KG1 (cell line): ENCODE results near the gene FMNL3.
"Not testable (repeated sequence)": the region's sequence is repeated elsewhere in the genome, so short reads cannot be mapped to it uniquely, and the experiment has no call there.

ENCODE experiments used
- DNase-seq: peaks from one replicate; lab custom pipeline; 2025; lab: John Stamatoyannopoulos, UW

FMNL3 gene

DNA sequence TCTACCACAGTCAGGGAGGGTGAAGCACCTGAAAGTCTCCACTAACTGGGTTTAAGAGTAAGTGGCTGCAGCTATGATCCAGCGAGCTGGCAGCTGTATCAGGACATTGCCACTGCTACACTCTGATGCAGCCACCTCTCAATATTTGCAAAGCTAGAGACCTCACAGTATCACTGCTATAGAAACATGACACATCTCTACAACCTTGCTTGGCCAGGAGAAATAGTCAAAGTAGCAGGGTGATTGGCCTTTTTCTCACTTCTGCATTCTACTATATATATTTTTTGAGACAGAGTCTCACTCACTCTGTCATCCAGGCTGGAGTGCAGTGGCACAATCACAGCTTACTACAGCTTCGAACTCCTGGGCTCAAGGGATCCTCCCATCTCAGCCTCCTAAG lies 9.3 kb upstream of the FMNL3 start:
- no peak for DNase-seq

DNA sequence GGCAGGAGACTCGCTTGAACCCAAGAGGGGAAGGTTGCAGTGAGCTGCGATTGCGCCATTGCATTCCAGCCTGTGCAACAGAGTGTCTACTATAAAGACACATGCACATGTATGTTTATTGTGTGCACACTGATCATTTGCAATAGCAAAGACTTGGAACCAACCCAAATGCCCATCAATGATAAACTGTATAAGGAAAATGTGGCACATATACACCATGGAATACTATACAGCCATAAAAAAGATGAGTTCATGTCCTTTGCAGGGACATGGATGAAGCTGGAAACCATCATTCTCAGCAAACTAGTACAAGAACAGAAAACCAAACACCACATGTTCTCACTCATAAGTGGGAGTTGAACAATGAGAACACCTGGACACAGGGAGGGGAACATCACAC lies 6.7 kb upstream of the FMNL3 start:
- not testable (repeated sequence) for DNase-seq

- no peak for DNase-seq
These were observed 1.6 kb upstream of the FMNL3 start for GRCh38 chr12:49708851-49709250.

DNA sequence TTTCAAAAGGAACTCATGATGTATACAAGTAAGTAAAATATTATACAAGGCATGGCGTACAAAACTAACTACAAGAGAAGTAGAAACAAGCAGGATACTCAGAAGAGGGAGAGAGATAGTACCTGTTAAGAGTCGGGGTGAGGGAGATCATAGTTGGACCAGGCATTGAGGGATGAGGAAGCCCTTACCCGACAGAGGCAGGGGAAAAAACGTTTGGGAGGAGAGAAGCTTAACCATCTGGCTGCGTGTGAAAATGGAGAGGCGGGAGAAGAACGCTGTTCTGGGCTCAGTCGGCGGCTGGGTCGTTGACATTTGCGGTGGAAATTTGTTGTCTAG lies 575 bp upstream of the FMNL3 start:
- no peak for DNase-seq

DNA sequence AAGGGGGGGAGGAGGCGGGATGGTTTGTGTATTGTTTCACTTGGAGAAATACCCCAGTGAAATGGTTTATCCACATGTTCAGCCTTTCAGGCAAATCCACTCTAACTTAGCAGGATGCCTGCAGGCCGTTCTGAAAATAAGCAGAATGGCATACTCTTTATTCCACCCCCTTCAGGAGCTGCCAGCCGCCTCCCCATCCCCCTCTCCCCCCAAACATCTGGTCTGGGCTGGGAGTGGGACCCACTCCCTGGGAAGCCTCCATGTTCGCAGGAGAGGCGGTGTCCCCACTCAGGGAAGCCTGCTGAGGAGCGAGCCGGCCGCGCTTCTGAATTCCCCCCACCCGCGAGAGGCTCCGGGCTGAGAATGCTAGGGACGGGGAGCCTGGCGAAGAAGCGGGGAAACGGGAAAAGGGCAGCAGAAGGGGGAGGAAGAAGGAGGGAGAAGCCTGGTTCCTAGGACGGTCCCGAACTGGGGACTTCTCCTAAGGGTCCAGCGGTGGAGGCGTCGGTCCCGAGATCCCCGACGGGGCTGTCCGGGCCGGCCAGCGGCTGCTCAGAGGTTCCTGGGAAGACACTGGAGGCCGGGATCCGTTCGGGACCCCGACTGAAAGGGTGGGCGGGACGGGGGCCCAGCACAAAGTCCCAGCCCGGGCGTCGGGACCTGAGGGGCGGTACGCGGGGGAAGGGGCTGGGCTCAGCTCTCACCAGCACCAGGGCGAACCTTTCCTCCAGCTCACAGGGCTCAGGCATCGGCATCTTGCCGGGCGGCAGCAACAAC lies 666 bp downstream of the FMNL3 start:
- DNase-seq = no peak

GRCh38 chr12:49705479-49706134 lies 1.6 kb downstream of the FMNL3 start:
- no peak for DNase-seq

DNA sequence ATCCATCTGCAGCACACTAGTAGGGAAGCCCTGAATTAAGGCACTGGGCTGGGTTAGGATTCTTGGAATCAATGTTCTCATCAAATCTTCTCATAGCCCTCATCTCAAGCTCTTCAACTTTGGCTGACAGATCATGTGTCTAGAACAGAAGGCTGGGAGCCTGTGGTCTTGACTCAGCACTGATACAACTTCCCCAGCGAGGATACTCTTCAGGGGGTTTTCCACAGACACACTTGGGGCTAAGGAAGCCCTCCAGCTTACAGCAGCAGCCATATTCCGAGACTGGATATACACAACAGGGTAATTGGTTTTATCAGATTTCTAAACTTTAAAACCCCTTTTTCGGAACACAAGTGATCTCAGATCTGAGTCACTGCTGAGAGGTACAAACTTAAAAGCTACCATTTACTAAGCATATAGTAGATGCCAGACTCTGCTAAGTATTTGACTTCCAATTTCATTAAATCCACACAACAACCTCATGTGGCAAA lies 3.5 kb downstream of the FMNL3 start:
- no peak for DNase-seq

GRCh38 chr12:49702676-49703215 lies 4.5 kb downstream of the FMNL3 start:
- DNase-seq = no peak

DNA sequence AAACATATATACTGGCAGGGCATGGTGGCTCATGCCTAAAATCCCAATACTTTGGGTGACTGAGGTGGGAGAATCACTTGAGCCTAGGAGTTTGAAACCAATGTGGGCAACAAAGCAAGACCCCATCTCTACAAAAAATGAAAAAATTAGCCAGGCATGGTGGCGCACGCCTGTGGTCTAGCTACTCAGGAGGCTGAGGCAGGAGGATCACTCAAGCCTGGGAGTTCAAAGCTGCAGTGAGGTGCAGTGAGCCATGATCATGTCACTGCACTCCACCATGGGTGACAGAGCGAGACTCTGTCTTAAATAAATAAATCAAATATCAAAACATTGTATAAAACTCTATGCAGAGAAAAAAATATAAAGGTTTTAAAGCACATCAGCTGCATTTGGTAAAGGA lies 5.2 kb downstream of the FMNL3 start:
- no peak for DNase-seq

DNA sequence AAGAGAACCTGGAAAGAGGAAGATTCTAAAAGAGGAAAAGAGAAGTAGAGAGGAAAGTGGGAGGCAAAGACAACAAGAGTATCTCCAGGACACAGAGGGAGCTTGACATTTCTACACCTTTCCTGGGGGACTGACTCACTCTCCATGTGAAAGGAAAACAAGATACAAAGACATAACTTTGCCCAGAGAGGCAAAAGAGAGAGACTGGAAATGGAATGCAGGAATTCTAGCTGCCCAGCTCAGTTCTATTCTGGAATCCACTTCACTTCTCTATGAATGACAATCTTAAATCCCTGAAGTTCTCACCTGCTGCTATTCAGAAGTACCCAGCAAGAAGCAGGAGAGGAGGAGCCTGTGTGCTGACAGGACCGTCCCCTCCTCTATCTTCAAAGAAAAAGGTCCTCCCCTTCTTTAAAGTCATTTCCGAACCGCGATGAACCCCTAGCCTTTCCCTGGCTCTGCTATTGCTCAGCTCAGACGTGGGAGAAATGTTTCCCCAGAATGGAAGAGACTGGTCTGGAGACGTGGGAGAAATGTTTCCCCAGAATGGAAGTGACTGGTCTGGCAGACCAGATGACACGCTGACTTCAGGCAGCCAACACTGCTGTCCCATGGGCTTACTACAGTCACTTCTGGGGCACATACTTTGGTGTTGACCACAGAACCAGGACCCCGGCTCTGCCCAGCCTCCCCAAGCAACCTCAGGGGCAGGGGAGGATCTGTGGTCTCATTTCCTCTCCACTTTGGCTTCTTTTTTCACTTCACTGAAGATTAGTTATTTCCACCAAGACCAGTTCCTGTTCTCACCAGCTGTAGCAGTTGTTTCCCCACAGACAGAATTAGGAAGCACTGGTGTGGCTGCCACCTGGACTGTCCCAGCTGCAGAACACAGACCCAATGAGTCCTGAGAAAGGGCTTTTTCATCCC lies 8.3 kb downstream of the FMNL3 start:
- peak; percentile 81 for DNase-seq

DNA sequence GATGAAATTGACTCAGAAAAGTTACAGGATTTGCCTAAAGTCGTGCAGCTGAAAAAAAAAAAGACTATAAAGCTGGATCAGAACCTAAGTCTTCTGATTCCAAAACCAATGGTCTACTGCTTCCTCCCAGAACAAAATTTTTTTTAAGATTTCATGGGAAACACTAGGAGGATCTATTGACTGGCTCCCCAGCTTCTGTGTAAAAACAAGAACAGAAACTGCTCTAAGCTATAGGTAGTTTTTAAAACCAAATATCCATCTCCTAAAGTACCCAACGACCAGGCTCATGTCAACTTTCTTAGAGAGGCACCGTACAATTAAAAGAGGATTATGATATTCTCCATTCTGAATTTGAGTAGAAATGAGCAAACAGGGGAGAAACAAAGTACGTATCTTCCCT lies 9.4 kb downstream of the FMNL3 start:
- DNase-seq = no peak

- DNase-seq = no peak
These were observed 10.5 kb downstream of the FMNL3 start for GRCh38 chr12:49696723-49697122.

DNA sequence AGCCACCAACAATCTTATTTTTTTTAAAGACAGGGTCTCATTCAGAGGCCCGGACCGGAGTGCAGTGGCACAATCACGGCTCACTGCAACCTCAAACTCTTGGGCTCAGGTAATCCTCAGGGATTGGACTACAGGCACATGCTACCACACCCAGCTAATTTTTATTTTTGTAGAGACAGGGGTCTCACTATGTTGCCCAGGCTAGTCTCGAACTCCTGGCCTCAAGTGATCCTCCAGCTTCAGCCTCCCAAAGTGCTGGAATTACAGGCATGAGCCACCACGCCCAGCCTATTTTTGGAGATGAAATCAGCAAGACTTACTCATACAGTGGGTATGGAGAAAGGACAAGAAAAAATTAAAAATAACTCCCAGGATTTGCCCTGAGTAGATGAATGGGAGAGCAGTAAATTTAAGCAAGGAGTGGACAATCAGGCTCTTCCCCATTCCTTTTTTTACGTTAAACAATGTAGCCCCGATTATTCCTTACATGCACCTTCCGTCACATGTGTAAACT lies 13.2 kb downstream of the FMNL3 start:
- DNase-seq = no peak

GRCh38 chr12:49692851-49693250 lies 14.4 kb downstream of the FMNL3 start:
- DNase-seq = no peak

- DNase-seq = no peak
These were observed 17.4 kb downstream of the FMNL3 start for GRCh38 chr12:49689785-49690184.

- DNase-seq = no peak
These were observed 18.0 kb downstream of the FMNL3 start for GRCh38 chr12:49689237-49689636.

GRCh38 chr12:49687941-49688340 lies 19.3 kb downstream of the FMNL3 start:
- no peak for DNase-seq

GRCh38 chr12:49684310-49684854 lies 22.8 kb downstream of the FMNL3 start:
- no peak for DNase-seq

DNA sequence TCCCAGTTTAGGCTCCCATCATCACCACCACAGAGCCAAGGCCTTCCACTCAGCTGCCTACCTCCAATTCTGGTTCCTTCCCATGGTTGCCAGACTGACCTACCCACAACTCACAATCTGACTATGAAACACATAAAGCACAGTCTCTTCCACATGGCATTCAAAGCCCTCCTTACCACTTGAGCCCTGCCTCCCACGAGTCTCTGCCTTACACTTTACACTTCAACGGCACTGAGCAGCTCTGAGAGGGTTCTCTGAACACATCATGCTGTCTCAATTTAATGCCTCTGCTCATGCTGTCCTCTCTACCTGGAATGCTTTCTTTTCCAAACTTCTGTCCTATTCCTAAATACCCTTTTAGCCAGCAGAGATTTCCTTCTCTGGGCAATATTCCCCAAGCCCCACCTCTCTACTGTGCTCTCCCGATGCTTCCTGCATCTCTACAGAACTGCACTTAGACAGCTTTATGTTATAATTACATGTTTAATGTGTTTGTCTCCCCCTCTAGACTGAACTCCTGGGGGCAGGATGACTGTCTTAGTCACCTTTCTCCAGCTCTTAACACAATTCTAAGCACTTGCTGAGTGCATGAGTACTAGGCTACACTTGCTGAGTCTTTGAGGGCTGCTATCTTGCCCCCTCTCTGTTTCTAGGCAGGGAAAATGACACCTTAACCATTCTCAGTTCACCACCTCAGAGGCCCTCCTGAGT lies 23.5 kb downstream of the FMNL3 start:
- DNase-seq = no peak

- no peak for DNase-seq
These were observed 27.1 kb downstream of the FMNL3 start for GRCh38 chr12:49680075-49680474.

GRCh38 chr12:49678711-49679110 lies 28.5 kb downstream of the FMNL3 start:
- DNase-seq = no peak
